GM12891 (cell line): ENCODE measurements around the gene TRIM25.
"Not testable (repeated sequence)": the region's sequence is repeated elsewhere in the genome, so short reads cannot be mapped to it uniquely, and the experiment has no call there.

ENCODE experiments used
- POLR2A ChIP-seq: IDR thresholded peaks from 2 replicates; pipeline ENCODE4 v1.6.1; 2011; ENCODE audit warnings: low read depth, low read length, control low read depth
- POLR2AphosphoS5 ChIP-seq: IDR thresholded peaks from 2 replicates; pipeline ENCODE4 v1.6.1; 2011; ENCODE audit warnings: low read depth, low read length, control low read depth
- POU2F2 ChIP-seq: IDR thresholded peaks from 2 replicates; pipeline ENCODE4 v1.6.1; 2011; ENCODE audit warnings: low read depth, mild to moderate bottlenecking, control low read depth, low read length, moderate library complexity
- SPI1 ChIP-seq: IDR thresholded peaks from 2 replicates; pipeline ENCODE4 v1.6.1; 2011; ENCODE audit warnings: low read depth, low read length, control low read depth
- TAF1 ChIP-seq: IDR thresholded peaks from 2 replicates; pipeline ENCODE4 v1.6.1; 2011; ENCODE audit warnings: low read depth, low read length, control low read depth

DNA sequence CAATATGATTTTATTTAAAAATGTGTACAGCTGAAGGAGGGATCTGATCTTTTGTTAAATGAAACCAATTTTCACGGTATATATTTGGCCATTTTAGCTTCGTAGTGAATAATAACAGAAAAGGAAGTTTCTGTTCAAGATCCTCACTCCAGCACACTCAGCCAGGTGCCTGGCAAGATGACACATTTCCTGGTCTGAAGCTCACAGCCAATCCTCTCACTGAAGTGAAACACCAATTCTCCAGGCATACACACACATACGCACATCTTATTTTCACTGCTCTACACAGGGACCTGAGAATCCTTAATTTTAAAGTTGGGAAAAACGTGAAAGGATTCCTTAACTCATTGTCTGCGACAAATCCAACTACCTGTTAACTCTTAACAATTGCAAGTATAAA is 24.4 kb upstream of the TRIM25 start:
- not testable (repeated sequence) for TF ChIP-seq POLR2AphosphoS5, TAF1, POLR2A, SPI1, POU2F2
